Suprapubic skin (tissue), 4 donors: ENCODE results near the gene WASF2.

Source experiments
- EP300 ChIP-seq: sonication (generic); formaldehyde crosslinking; IDR thresholded peaks from one replicate; pipeline ENCODE4 v1.6.1; 2017; ENCODE audit warnings: antibody characterized with exemption
- POLR2A ChIP-seq, 2 donors: fragments of 450-650 bp; IDR thresholded peaks; one replicate each; pipeline ENCODE4 v1.6.1; 2017; ENCODE audit warnings: antibody characterized with exemption in 2 of 2, mild to moderate bottlenecking in 2 of 2, moderate library complexity in 2 of 2
- POLR2AphosphoS5 ChIP-seq, 3 donors: sonication (generic); formaldehyde crosslinking; IDR thresholded peaks; one replicate each; pipeline ENCODE4 v1.6.1; 2017; ENCODE audit warnings: antibody characterized with exemption in 3 of 3

GRCh38 chr1:27503844-27504587 is 14.0 kb upstream of the WASF2 start:
- TF ChIP-seq POLR2AphosphoS5 (IDR thresholded peaks at IDR 0.05): no peak
- no peak for TF ChIP-seq EP300
- no peak for TF ChIP-seq POLR2A (IDR thresholded peaks at IDR 0.05)
